ENCODE data around the gene IL20. TPM values are rescaled to one million over a fixed set of nuclear protein-coding genes. Genes with fewer than 3 reads are reported as not detected.

IL20 gene
- total and polyA plus RNA-seq, 2 of the 13 experiments (the other 11 are each of a cell fraction or from before 2014, with no cell fraction given) = 0.05 TPM; not detected in 1

DNA sequence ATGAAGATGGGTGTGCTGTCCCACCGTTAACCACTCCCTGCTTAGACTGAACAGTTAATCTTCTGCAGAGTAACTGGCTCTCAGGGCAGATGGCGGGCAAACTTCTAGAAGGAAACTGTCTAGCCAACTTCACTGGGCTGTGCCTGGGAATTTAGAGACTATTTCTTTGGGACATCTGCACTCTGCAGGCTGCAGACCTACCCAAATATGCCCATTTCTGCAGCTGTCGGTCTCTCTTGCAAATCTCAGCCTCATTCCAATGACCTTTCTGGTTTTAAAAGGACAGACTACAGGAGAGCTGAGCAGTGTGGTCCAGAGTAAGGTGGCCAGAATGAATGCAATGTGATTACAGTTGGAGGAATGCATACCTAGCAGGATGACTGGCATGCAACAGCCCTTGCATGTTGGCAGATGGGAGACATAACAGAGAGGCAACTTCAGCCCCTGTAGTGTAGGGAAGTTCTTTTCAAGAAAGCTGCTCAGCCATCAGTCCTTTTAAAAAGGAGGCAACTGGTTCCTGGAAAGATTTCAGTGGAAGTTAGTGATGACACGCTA is 26.3 kb upstream of the IL20 start:
- H4K20me1 ChIP-seq (ENCODE audit: insufficient read depth, low read length) = no peaks in the 10 kb centered on the region
- no peaks in the 10 kb centered on the region for H3K36me3 ChIP-seq (replicated peaks in 1 of 2; ENCODE audit: control insufficient read depth in 1 of 2, insufficient read depth in 2 of 2, low read length in 2 of 2)
- ATAC-seq = no peak
- H3K4me1 ChIP-seq (ENCODE audit: insufficient read depth, low read length) = no peaks in the 10 kb centered on the region
- H3K9ac ChIP-seq (ENCODE audit: insufficient read depth, low read depth, low read length) = no peak overlapping the region
- no peaks in the 10 kb centered on the region for H3K79me2 ChIP-seq (ENCODE audit: insufficient read depth, low read length)
- in situ Hi-C loops (cut with HindIII; ENCODE audit: extremely low pct_ligation_motif_present, low pct_unique_long_range_greater_than_20kb) = no loop called here
- H3K27me3 ChIP-seq (ENCODE audit: control insufficient read depth in 1 of 2, insufficient read depth in 2 of 2, low read length in 2 of 2) = peaks cover 0 to 34% of the 10 kb centered on the region in 2 experiments; a peak in 3 of 5 replicates
- no peak for FAIRE-seq
- BruUV-seq (replicated peaks) = no TSS peak
- intact Hi-C loops (cut with micrococcal nuclease; ENCODE audit: unreplicated experiment) = no loop called here
- H3K27ac ChIP-seq (ENCODE audit: extremely low read length, insufficient read depth, low read length) = no peak overlapping the region
- no peak overlapping the region for H2AFZ ChIP-seq (ENCODE audit: low read length)
- H3K4me3 ChIP-seq (replicated peaks in 1 of 3; ENCODE audit: insufficient read depth in 1 of 3, low read depth in 2 of 3, low read length in 3 of 3) = no peak overlapping the region
- ChIA-PET POLR2A (no interaction called here), CTCF (ENCODE audit: low intra/inter-chr PET ratio, low total read pairs) (no interaction called here)
- no peaks in the 10 kb centered on the region for H3K9me3 ChIP-seq (ENCODE audit: low read length)
- 0% methylated on average over 2 of the region's 4 CpGs for WGBS (ENCODE audit: low lambda C conversion rate)
- no peak overlapping the region for H3K4me2 ChIP-seq (ENCODE audit: low read depth, low read length)
- no peak for DNase-seq (ENCODE audit: low spot score)
- TF ChIP-seq, protein P1, sequence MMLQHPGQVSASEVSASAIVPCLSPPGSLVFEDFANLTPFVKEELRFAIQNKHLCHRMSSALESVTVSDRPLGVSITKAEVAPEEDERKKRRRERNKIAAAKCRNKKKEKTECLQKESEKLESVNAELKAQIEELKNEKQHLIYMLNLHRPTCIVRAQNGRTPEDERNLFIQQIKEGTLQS (CRISPR knock-in tag; IDR thresholded peaks at IDR 0.05) = no peak
- TF ChIP-seq, protein P2, sequence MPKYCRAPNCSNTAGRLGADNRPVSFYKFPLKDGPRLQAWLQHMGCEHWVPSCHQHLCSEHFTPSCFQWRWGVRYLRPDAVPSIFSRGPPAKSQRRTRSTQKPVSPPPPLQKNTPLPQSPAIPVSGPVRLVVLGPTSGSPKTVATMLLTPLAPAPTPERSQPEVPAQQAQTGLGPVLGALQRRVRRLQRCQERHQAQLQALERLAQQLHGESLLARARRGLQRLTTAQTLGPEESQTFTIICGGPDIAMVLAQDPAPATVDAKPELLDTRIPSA (CRISPR knock-in tag; IDR thresholded peaks at IDR 0.05; ENCODE audit: borderline replicate concordance) = no peak
- TF ChIP-seq, protein P3, sequence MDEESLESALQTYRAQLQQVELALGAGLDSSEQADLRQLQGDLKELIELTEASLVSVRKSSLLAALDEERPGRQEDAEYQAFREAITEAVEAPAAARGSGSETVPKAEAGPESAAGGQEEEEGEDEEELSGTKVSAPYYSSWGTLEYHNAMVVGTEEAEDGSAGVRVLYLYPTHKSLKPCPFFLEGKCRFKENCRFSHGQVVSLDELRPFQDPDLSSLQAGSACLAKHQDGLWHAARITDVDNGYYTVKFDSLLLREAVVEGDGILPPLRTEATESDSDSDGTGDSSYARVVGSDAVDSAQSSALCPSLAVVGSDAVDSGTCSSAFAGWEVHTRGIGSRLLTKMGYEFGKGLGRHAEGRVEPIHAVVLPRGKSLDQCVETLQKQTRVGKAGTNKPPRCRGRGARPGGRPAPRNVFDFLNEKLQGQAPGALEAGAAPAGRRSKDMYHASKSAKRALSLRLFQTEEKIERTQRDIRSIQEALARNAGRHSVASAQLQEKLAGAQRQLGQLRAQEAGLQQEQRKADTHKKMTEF (CRISPR knock-in tag; IDR thresholded peaks at IDR 0.05) = no peak
- no peak for TF ChIP-seq ZFYVE20 (CRISPR knock-in tag; IDR thresholded peaks at IDR 0.05; ENCODE audit: borderline replicate concordance, low read depth)
- no peak for TF ChIP-seq ARNTL (CRISPR knock-in tag; IDR thresholded peaks at IDR 0.05)
- no peak for TF ChIP-seq ZSCAN22 (CRISPR knock-in tag; IDR thresholded peaks at IDR 0.05)
- TF ChIP-seq, protein P4, sequence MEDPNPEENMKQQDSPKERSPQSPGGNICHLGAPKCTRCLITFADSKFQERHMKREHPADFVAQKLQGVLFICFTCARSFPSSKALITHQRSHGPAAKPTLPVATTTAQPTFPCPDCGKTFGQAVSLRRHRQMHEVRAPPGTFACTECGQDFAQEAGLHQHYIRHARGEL (CRISPR knock-in tag; IDR thresholded peaks at IDR 0.05) = no peak
- TF ChIP-seq, protein P5, sequence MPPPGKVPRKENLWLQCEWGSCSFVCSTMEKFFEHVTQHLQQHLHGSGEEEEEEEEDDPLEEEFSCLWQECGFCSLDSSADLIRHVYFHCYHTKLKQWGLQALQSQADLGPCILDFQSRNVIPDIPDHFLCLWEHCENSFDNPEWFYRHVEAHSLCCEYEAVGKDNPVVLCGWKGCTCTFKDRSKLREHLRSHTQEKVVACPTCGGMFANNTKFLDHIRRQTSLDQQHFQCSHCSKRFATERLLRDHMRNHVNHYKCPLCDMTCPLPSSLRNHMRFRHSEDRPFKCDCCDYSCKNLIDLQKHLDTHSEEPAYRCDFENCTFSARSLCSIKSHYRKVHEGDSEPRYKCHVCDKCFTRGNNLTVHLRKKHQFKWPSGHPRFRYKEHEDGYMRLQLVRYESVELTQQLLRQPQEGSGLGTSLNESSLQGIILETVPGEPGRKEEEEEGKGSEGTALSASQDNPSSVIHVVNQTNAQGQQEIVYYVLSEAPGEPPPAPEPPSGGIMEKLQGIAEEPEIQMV (CRISPR knock-in tag; IDR thresholded peaks at IDR 0.05; ENCODE audit: low read depth) = no peak
- TF ChIP-seq, protein P6, sequence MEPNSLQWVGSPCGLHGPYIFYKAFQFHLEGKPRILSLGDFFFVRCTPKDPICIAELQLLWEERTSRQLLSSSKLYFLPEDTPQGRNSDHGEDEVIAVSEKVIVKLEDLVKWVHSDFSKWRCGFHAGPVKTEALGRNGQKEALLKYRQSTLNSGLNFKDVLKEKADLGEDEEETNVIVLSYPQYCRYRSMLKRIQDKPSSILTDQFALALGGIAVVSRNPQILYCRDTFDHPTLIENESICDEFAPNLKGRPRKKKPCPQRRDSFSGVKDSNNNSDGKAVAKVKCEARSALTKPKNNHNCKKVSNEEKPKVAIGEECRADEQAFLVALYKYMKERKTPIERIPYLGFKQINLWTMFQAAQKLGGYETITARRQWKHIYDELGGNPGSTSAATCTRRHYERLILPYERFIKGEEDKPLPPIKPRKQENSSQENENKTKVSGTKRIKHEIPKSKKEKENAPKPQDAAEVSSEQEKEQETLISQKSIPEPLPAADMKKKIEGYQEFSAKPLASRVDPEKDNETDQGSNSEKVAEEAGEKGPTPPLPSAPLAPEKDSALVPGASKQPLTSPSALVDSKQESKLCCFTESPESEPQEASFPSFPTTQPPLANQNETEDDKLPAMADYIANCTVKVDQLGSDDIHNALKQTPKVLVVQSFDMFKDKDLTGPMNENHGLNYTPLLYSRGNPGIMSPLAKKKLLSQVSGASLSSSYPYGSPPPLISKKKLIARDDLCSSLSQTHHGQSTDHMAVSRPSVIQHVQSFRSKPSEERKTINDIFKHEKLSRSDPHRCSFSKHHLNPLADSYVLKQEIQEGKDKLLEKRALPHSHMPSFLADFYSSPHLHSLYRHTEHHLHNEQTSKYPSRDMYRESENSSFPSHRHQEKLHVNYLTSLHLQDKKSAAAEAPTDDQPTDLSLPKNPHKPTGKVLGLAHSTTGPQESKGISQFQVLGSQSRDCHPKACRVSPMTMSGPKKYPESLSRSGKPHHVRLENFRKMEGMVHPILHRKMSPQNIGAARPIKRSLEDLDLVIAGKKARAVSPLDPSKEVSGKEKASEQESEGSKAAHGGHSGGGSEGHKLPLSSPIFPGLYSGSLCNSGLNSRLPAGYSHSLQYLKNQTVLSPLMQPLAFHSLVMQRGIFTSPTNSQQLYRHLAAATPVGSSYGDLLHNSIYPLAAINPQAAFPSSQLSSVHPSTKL (CRISPR knock-in tag; IDR thresholded peaks at IDR 0.05) = no peak
- no peak for TF ChIP-seq ZNF121 (CRISPR knock-in tag; IDR thresholded peaks at IDR 0.05)
- TF ChIP-seq, protein P7, sequence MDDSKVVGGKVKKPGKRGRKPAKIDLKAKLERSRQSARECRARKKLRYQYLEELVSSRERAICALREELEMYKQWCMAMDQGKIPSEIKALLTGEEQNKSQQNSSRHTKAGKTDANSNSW (CRISPR knock-in tag; IDR thresholded peaks at IDR 0.05; ENCODE audit: borderline replicate concordance) = no peak
- no peak for TF ChIP-seq PHF5A (CRISPR knock-in tag; IDR thresholded peaks at IDR 0.05; ENCODE audit: low read depth, unreplicated experiment)
- TF ChIP-seq, protein P8, sequence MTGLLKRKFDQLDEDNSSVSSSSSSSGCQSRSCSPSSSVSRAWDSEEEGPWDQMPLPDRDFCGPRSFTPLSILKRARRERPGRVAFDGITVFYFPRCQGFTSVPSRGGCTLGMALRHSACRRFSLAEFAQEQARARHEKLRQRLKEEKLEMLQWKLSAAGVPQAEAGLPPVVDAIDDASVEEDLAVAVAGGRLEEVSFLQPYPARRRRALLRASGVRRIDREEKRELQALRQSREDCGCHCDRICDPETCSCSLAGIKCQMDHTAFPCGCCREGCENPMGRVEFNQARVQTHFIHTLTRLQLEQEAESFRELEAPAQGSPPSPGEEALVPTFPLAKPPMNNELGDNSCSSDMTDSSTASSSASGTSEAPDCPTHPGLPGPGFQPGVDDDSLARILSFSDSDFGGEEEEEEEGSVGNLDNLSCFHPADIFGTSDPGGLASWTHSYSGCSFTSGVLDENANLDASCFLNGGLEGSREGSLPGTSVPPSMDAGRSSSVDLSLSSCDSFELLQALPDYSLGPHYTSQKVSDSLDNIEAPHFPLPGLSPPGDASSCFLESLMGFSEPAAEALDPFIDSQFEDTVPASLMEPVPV (CRISPR knock-in tag; IDR thresholded peaks at IDR 0.05) = no peak
- no peak for TF ChIP-seq YEATS2 (CRISPR knock-in tag; IDR thresholded peaks at IDR 0.05; ENCODE audit: borderline replicate concordance)
